Measurements from ENCODE around the gene GBF1. TPM values are rescaled to one million over a fixed set of nuclear protein-coding genes. Genes with fewer than 3 reads are reported as not detected.

Gene GBF1
- total RNA-seq, 2 donors from 2014 or later: 23.1 to 24.1 TPM

- Histone ChIP-seq H3K27ac (no peak overlapping the region), H3K4me1 (peaks cover 37% of the 10 kb centered on the region), H3K27me3 (peaks cover 0 to 15% of the 10 kb centered on the region in 2 donors), H3K4me3 (no peak overlapping the region), H3K9me3 (no peaks in the 10 kb centered on the region), H3K36me3 (replicated peaks in 1 of 2; ENCODE audit: insufficient read depth in 1 of 2, low read depth in 2 of 2) (no peaks in the 10 kb centered on the region)
- 57 to 71% methylated on average over 6 to 8 of the region's 8 CpGs for WGBS, 2 donors
- TF ChIP-seq CTCF (IDR thresholded peaks at IDR 0.05) (no peak), POLR2A (IDR thresholded peaks at IDR 0.05) (no peak)
- ATAC-seq: no peak
- DNase-seq: no peak
- intact Hi-C loops (cut with DNase I): loop anchor here (5.0 to 10.0 kb wide), 2 partner anchors 125 to 258 kb away; no protein-coding TSS in a partner anchor
Measured at GRCh38 chr10:102227050-102227449, 18.3 kb upstream of the GBF1 start.

- 1% methylated on average over 23 to 24 of the region's 24 CpGs for WGBS, 2 donors
- H3K9me3 ChIP-seq: no peaks in the 10 kb centered on the region
- no peak overlapping the region for H3K27ac ChIP-seq
- ATAC-seq (peak; percentile 75), DNase-seq (peak; percentile 87 to 91 (median 90))
- no peaks in the 10 kb centered on the region for H3K36me3 ChIP-seq (replicated peaks in 1 of 2; ENCODE audit: insufficient read depth in 1 of 2, low read depth in 2 of 2)
- H3K4me1 ChIP-seq: peaks cover 37% of the 10 kb centered on the region
- intact Hi-C loops (cut with DNase I): loop anchor here (5.0 to 10.0 kb wide), 2 partner anchors 122 to 255 kb away; no protein-coding TSS in a partner anchor
- no peak for TF ChIP-seq POLR2A (IDR thresholded peaks at IDR 0.05)
- peak; percentile 83 to 96 (median 96) for TF ChIP-seq CTCF (IDR thresholded peaks at IDR 0.05)
- H3K4me3 ChIP-seq: no peak overlapping the region
- peaks cover 0 to 17% of the 10 kb centered on the region in 2 donors for H3K27me3 ChIP-seq
Measured at GRCh38 chr10:102229810-102230263, 15.5 kb upstream of the GBF1 start.

DNA sequence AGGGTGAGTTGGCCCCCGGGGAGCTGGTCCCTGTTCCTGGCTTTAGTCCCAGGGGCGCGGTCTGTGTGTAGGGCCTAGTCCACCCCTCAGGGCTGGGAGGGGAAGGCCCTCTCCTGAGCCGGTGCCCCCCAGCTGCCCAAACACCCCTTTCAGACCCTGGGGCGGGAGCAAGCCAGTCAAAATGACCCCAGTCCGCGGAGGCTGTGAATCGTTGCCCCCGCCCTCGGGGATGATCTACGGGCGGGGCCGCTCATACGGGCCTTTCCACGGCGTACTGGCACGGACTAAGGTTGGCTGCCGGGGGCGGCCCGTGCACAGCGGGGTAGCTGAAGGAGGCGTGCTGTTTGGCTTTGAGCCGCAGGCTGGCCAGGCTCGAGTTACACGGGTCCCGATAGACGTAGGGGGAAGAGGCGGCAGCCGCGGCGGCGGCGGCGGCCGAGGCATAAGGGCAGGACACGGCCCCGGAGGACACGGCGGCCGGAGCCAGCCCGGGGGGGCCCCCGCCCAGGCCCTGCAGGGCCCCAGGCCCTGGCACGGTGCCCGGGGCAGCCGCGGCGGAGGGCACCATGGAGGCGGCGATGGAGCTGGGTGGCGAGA is 15.0 kb upstream of the GBF1 start:
- no peaks in the 10 kb centered on the region for H3K36me3 ChIP-seq (replicated peaks in 1 of 2; ENCODE audit: insufficient read depth in 1 of 2, low read depth in 2 of 2)
- H3K4me3 ChIP-seq: peak overlapping the region in 1 of 2 donors; percentile 0
- peaks cover 0 to 17% of the 10 kb centered on the region in 2 donors for H3K27me3 ChIP-seq
- H3K27ac ChIP-seq: no peak overlapping the region
- no peaks in the 10 kb centered on the region for H3K9me3 ChIP-seq
- ATAC-seq: peak; percentile 12
- WGBS, 2 donors: 0 to 1% methylated on average over 4 to 50 of the region's 50 CpGs
- H3K4me1 ChIP-seq: peaks cover 37% of the 10 kb centered on the region
- peak; percentile 41 to 65 (median 56) for DNase-seq
- intact Hi-C loops (cut with DNase I): no loop called here
- TF ChIP-seq POLR2A (IDR thresholded peaks at IDR 0.05): no peak
- no peak for TF ChIP-seq CTCF (IDR thresholded peaks at IDR 0.05)

DNA sequence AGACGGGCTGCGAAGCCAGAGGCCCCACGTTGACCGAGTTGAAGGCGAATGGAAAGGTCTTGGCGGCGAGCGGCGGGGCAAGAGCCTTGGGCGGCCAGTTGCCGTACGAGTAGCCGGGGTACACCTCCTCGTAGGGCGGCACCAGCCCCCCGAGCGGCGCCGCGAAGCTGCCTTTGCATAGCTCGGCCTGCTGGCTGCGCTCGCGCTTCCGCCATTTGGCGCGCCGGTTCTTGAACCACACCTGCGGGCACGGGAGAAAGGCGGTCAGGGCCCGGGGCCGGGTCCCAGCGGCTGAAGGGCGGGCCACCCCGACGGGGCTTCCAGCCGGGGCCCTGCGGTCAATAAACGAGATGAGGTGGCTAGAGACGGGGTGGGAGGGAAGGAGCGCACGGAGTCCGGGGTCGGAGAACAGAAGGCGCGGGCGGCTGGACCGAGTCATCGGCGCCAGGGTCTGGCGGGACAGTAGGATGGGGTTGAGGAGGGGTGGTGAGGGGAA is 14.4 kb upstream of the GBF1 start:
- H3K27me3 ChIP-seq: peaks cover 0 to 17% of the 10 kb centered on the region in 2 donors
- ATAC-seq: no peak
- H3K36me3 ChIP-seq (replicated peaks in 1 of 2; ENCODE audit: insufficient read depth in 1 of 2, low read depth in 2 of 2): no peaks in the 10 kb centered on the region
- H3K9me3 ChIP-seq: no peaks in the 10 kb centered on the region
- DNase-seq: peak; percentile 31 to 49 (median 38)
- TF ChIP-seq POLR2A (IDR thresholded peaks at IDR 0.05) (no peak), CTCF (IDR thresholded peaks at IDR 0.05) (peak in 3 of 7 experiments; percentile 20 to 29 (median 28))
- peak overlapping the region in 1 of 2 donors; percentile 0 for H3K4me3 ChIP-seq
- peaks cover 32% of the 10 kb centered on the region for H3K4me1 ChIP-seq
- intact Hi-C loops (cut with DNase I): no loop called here
- H3K27ac ChIP-seq: no peak overlapping the region
- WGBS, 2 donors: 1 to 4% methylated on average over 29 to 48 of the region's 52 CpGs

Measured in body of pancreas (tissue), 4 donors.